HL-60 (cell line): ENCODE data around the gene MGST1.
"Not testable (repeated sequence)": the region's sequence is repeated elsewhere in the genome, so short reads cannot be mapped to it uniquely, and the experiment has no call there.

Experiments
- DNase-seq, 2 experiments: peaks; one replicate each; pipeline ENCODE4 v3.0.0-alpha.2; 2010 to 2020; ENCODE audit warnings: low read depth in 1 of 2, low spot score in 1 of 2
- H3K27ac ChIP-seq: fragments of 250-450 bp; sonication (Bioruptor Pico); replicated peaks from 2 replicates; pipeline ENCODE4 v1.5.1; 2020; ENCODE audit warnings: mild to moderate bottlenecking, moderate library complexity
- H3K27me3 ChIP-seq: fragments of 250-450 bp; sonication (Bioruptor Pico); 2 replicates; pipeline ENCODE4 v1.5.1; 2021; ENCODE audit warnings: mild to moderate bottlenecking, moderate library complexity; ENCODE audit not compliant: insufficient read depth, poor library complexity, severe bottlenecking
- H3K4me3 ChIP-seq: replicated peaks from 2 replicates; pipeline ENCODE4 v1.5.1; 2011; ENCODE audit warnings: mild to moderate bottlenecking, control low read depth, low read length; ENCODE audit not compliant: insufficient read depth
- GABPA ChIP-seq: IDR thresholded peaks from 2 replicates; pipeline ENCODE4 v1.6.1; 2012; ENCODE audit warnings: low read depth
- POLR2AphosphoS5 ChIP-seq: IDR thresholded peaks from 2 replicates; pipeline ENCODE4 v1.6.1; 2012; ENCODE audit warnings: low read depth
- REST ChIP-seq: IDR thresholded peaks from 2 replicates; pipeline ENCODE4 v1.6.1; 2012; ENCODE audit warnings: low read depth; ENCODE audit not compliant: insufficient replicate concordance
- SPI1 ChIP-seq: IDR thresholded peaks from 2 replicates; pipeline ENCODE4 v1.6.1; 2012; ENCODE audit warnings: low read depth, mild to moderate bottlenecking, borderline replicate concordance
- TF ChIP-seq, protein P1 (sequence below): IDR thresholded peaks from one replicate; pipeline ENCODE4 v1.5.1; 2011; ENCODE audit warnings: low read length, control low read depth, inconsistent platforms; ENCODE audit not compliant: insufficient read depth

MGST1 gene

DNA sequence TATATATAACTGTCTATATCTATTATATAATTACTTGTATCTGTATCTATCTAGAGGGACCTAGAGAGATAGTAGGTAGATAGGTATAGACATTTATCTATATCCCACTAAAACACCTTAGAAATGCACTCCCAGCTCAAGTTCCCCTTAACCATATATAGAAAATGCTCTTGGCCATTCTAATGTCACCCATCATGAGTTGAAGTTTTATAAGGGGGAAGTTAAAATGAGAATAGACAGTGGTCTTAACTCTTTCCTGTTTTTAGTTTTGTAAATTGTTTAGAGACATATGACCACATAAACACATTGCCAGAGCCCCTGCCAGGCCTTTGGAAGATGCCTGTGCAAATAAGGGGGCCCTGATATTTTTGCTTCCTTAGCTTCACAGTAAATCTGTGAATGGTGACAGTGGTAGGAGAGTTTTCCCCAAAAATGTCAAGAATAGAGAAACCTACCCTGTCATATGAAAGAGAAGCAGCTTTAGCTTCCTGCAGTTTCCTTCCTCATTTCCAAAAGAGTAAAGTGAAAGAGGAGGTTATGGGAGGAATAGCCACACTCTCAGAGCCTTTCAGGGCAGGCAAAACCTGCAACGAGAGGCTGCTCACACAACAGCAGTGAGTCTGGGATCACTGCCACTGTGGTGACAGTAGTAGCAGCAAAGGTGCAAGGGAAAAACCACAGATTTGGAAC, 45.5 kb downstream of the MGST1 start:
- DNase-seq, result peak in 1 of 2 experiments; percentile 17
- TF ChIP-seq, protein P1, sequence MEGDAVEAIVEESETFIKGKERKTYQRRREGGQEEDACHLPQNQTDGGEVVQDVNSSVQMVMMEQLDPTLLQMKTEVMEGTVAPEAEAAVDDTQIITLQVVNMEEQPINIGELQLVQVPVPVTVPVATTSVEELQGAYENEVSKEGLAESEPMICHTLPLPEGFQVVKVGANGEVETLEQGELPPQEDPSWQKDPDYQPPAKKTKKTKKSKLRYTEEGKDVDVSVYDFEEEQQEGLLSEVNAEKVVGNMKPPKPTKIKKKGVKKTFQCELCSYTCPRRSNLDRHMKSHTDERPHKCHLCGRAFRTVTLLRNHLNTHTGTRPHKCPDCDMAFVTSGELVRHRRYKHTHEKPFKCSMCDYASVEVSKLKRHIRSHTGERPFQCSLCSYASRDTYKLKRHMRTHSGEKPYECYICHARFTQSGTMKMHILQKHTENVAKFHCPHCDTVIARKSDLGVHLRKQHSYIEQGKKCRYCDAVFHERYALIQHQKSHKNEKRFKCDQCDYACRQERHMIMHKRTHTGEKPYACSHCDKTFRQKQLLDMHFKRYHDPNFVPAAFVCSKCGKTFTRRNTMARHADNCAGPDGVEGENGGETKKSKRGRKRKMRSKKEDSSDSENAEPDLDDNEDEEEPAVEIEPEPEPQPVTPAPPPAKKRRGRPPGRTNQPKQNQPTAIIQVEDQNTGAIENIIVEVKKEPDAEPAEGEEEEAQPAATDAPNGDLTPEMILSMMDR, result no peak
- TF ChIP-seq GABPA (no peak), REST (no peak), POLR2AphosphoS5 (no peak), SPI1 (no peak)

DNA sequence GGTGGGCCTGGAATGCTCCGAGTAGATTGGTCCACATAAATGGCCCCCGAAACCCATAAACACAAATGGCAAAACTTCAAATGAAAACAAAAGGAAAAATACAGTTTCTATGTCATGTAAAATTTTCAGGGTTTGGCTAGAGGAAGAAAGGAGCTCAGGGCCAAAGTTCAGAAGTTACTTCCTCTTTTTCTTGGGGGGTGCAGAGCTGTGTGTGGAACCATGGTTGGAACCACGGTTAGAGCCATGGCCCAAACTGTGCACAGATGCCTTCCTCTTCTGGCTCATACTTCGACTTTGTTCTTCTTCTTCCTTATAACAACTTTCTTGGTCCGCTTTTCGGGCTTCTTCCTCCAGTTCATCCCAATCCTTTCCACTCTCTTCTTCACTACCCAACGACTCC, 51.7 kb downstream of the MGST1 start:
- TF ChIP-seq SPI1 (peak; percentile 37; the same call in 1 of the 2 replicates), REST (no peak)

More for the DNA sequence above, 45.5 kb downstream of the MGST1 start:
- Histone ChIP-seq H3K4me3 (no peak overlapping the region), H3K27ac (no peak overlapping the region), H3K27me3 (no peaks in the 10 kb centered on the region)

DNA sequence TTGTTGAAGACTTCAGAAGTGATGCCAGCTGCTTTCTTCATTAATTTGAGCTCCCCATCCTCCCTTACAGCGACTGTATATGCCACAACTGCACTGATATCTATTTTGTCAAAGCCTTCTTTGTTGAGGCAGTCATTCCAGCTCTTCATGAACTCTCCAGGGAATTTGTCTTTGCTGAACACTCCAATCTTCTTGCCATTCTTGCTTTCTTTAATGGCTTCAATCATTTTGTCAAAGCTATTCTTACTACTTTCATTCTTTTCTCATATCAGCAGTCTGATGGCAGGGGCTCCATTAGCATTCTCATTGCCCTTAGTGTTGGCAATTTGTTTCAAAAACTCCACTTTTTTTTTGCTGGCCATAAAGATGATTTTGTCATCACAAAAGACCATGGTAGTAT, 54.4 kb downstream of the MGST1 start:
- not testable (repeated sequence) for DNase-seq, H3K4me3 ChIP-seq, H3K27ac ChIP-seq, H3K27me3 ChIP-seq

More for the DNA sequence above, 51.7 kb downstream of the MGST1 start:
- no peak overlapping the region for H3K4me3 ChIP-seq
- no peak overlapping the region for H3K27ac ChIP-seq
- no peaks in the 10 kb centered on the region for H3K27me3 ChIP-seq
- DNase-seq, result peak in 1 of 2 experiments; percentile 64

DNA sequence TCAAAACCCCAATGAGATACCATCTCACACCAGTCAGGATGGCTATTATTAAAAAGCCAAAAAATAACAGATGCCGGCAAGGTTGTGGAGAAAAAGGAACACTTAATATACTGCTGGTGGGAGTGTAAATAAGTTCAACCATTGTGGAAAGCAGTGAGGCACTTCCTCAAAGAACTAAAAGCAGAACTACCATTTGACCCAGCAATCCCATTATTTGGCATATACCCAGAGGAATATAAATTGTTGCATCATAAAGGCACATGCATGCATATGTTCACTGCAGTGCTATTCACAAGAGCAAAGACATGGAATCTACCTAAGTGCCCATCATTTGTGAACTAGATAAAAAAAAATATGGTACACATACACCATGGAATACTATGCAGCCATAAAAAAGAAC, 59.9 kb downstream of the MGST1 start:
- DNase-seq, result peak; percentile 13 to 50
- Histone ChIP-seq H3K27me3 (no peaks in the 10 kb centered on the region), H3K4me3 (no peak overlapping the region), H3K27ac (no peak overlapping the region)
- no peak for TF ChIP-seq REST
- no peak; the same call in 1 of the 2 replicates for TF ChIP-seq POLR2AphosphoS5
- peak; percentile 95 for TF ChIP-seq SPI1
- TF ChIP-seq, protein P1, result no peak
